Measurements from ENCODE around the gene WDR41.
A peak's percentile ranks its signal among the peaks of the same experiment; 100 is the strongest.
"Not testable (repeated sequence)": the region's sequence is repeated elsewhere in the genome, so short reads cannot be mapped to it uniquely, and the experiment has no call there.

Gene WDR41, protein sequence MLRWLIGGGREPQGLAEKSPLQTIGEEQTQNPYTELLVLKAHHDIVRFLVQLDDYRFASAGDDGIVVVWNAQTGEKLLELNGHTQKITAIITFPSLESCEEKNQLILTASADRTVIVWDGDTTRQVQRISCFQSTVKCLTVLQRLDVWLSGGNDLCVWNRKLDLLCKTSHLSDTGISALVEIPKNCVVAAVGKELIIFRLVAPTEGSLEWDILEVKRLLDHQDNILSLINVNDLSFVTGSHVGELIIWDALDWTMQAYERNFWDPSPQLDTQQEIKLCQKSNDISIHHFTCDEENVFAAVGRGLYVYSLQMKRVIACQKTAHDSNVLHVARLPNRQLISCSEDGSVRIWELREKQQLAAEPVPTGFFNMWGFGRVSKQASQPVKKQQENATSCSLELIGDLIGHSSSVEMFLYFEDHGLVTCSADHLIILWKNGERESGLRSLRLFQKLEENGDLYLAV

DNA sequence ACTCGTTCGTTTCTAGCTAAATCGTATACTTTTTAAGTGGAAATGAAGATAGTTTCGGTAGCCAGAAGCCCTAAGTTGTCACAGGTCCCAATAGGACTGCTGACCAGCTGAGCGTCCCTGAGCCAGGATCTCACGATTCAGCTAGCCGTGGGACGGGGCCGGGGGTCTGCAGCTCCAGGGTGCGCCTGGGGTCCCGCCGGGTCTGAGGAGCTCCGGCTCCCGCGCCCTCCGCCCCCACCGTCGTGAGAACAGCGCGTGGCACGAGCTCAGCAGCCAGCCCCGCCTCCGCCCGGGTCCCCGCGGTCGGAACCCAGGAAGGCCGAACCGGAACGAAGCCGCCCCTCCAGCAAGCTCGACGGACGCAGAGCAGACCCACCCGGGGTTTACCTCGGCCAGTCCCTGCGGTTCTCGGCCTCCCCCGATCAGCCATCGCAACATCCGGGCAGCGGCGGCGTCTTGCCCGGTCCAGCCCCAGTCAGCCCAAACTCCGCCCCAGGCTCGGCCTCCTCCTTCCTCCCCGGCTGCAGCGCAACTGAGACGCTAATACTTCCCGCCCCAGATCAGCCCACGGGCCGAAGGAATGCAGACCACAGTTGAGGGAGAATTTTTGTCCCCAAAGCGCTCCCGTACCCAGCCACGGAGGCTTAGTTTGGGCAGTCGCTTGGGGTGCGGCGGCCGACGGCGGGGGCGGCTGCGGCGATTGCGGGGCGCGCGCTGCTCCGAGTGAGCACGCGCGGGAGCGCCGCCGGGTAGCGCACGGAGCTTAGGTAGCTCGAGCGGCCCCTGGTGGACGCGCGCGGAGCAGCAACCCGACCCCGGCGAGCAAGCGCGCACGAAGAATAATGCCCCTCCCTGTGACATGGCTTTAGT, at the start of gene WDR41:
TSS of gene WDR41 (minus strand) at position 534 of the 870 bp plus-strand sequence. CDS start at position 438, 96 bp downstream.
- peak; percentile 94 for DNase-seq (ENCODE audit: low read depth)

DNA sequence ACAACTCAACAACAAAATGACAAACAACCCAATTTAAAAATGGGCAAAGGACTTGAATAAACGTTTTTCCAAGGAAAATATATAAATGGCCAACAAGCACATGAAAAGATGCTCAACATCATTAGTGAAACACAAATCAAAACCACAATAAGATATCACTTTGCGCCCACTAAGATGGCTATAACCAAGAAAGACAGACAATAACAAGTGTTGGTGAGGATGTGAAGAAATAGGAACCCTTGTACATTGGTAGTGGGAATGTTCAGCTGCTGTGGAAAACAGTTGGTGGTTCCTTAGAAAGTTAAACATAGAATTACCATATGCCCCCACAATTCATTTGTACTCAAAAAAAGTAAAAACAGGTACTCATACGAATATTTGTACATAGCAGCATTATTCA, 39.2 kb upstream of the WDR41 start:
- no peak for DNase-seq (ENCODE audit: low read depth)

DNA sequence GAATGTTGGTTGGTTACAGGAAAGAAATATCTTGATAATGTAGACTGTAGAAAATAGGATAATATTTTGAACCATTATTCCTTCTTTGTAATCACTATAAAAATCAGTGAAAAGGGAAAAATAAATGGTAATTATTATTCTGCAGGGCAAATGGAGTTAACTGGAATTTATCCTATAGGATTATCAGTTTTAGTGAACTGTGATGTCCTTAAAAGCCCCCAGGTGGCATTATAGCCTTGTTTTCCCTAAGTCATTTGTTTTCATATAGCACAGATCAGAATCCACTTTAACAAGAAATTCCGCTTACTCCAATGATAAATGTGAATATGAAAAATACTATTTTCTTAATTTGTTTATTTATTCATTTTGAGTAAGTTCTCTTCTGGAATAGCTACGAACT, 26.2 kb upstream of the WDR41 start:
- no peak for DNase-seq (ENCODE audit: low read depth)

DNA sequence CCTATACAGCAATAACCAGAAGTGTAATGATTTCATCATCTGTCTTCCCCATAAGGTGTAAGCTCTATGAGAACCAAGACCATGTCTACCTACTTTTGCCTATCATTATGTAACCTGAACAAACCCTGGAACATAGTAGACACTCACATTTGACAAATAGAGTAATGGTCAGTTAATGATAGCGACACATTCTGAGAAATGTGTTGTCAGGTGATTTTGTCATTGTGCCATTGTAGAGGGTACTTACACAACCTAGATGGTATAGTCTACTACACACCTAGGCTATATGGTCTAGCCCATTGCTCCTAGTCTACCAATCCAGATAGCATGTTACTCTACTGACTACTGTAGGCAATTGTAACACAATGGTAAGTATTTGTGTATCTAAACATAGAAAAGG, 22.3 kb upstream of the WDR41 start:
- DNase-seq (ENCODE audit: low read depth) = no peak

DNA sequence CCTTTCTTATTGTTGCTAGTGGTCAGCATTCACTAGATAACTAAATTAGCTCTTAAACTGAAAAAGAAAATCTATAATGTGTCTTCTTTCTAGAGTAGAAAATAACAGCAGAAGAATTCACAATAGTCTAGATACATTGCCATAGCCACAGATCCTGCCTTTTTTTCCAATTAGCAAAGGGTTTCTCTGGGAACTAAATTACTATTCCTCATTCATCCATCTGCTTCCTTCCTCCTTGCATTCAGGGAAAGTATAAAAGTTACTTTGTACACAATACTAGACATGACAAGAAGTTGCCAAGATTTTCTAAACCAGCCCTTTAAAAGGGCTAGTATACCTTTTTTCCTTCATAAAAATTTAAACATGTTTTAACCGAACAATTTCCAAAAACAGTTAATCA, 21.2 kb upstream of the WDR41 start:
- no peak for DNase-seq (ENCODE audit: low read depth)

DNA sequence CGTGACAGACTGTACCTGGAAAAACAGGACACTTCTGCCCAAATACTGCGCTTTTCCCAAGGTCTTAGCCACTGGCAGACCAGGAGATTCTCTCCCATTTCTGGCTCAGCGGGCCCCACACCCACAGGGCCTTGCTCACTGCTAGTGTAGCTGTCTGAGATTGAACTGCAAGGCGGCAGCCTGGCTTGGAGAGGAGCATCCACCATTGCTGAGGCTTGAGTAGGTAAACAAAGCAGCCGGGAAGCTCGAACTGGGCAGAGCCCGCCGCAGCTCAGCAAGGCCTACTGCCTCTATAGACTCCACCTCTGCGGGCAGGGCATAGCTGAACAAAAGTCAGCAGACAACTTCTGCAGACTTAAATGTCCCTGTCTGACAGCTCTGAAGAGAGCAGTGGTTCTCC, 9.0 kb upstream of the WDR41 start:
- DNase-seq (ENCODE audit: low read depth) = not testable (repeated sequence)

DNA sequence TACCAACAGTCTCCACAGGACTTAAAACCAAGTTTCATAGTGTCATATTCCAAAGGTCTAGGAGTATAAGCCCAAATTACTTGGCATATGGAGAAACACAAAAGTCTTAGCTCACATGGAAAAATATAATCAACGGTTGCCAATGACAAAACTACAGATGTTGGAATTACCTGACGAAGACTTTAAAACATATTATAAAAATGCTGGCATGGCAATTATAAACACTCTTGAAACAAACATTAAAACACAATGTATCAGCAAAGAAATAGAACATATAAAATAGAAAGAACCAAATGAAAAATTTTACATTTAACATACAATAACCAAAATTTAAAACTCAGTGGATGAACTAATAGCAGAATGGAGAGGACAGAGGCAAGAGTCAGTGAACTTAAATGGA, 7.9 kb upstream of the WDR41 start:
- DNase-seq (ENCODE audit: low read depth) = no peak

DNA sequence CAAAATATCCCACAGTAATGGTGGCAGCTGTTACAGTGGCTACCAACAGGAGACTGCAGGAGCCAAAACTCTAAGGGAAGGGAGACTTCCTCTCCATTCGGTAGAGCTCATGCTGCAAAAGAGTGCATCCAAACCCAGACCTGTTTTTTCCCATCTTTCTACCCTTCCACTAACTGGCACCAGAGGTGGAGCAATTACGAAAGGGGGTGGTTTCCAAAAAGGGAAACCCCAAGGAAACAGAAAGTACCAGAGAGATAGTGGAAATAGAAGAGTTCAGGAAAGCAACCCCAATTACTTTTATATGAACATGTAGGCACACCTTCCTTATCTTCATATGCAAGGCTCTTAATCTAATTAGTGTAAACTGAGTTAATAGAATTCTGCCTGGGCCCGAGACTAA, 7.3 kb upstream of the WDR41 start:
- DNase-seq (ENCODE audit: low read depth) = no peak

DNA sequence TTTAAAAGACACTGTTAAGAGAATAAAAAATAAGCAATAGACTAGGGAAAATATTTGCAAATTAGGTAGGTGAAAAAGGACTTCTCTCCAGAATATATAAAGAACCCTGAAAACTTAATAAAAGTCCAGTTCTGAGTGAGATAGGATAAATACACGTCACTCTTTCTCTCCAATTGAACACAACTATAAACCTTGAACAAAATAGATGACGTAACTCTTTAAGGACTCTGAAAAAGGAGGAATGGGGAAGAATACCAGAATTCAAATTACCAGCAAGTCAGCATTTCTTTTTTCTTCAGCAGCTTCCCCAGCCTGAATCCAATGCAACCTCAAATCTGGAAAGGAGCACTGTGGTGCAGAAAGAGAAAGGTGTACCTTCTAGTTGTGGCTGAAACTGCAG, 6.8 kb upstream of the WDR41 start:
- no peak for DNase-seq (ENCODE audit: low read depth)

DNA sequence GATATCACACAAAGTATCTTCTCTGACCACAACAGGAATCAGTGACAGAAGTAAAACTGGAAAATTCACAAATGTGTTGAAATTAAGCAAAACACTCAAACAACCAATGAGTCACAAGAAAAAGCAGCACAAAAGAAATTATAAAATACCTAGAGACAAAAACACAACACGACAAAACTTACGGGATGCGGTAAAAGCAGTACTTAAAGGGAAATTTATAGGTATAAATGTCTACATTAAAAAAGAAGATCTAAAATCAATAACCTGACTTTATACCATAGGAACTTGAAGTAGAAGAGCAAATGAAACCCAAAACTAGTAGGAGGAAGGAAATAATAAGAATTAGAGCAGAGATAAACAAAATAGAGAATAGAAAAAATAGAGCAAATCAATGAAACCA, 2.8 kb upstream of the WDR41 start:
- no peak for DNase-seq (ENCODE audit: low read depth)

DNA sequence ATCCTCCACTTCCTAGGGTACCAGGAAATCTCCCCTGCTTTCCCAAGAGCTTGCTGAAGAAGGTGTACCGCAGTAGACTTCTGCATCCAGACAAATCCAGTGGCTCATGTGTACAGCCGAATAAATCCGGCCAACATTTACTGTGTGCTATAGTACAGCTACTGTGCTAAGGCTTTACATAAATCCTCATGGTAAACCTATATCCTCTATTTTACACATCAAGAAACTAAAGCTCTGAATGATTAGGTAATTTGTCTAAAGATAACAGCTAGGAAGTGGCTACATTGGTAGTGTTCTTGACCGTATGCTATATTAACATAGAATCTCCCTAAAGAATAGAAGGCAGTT, 511 bp upstream of the WDR41 start:
- DNase-seq (ENCODE audit: low read depth) = no peak

DNA sequence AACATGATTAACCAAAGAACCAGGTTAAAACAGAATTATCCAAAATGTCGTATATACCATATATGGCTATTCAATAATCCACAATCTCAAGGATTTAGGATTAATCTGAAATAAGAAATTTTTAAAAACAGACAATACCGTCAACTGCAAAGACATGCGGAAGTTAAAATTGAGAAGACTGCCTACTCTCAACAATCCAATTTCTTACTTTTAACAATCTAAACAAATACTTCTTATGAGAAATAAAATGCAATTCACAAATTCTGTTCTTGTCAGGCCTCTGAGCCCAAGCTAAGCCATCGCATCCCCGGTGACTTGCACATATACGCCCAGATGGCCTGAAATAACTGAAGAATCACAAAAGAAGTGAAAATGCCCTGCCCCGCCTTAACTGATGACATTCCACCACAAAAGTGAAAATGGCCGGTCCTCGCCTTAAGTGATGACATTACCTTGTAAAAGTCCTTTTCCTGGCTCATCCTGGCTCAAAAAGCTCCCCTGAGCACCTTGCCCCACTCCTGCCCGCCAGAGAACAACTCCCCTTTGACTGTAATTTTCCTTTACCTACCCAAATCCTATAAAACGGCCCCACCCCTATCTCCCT, 1.3 kb downstream of the WDR41 start:
- peak; percentile 9 for DNase-seq (ENCODE audit: low read depth)

DNA sequence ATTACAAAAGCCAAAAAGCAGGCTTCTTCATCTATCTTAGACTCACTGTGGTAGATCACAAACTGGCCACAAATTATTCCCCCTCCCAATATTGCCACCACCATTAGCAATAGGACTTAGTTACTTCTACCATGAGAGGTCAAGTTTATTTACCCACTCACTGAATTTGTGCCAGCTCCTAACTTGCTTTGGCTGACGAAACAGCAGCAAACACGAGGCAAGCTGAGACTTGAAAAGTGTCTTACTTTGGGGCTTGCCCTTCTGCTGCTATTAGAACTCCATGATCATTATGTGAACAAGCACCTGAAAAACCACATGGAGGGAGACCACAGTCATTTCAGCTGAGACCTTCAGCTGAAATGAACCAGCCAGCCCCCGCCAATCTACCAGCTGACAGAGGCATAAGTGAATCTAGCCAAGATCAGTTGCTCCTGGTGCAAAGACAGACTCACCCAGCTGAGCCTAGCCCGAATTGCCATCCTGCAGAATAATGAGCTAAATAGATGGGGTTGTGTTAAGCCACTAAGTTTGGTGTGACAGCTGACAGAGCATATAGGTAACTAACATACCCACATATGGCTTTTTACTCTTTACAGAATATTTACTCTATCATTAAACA, 5.7 kb downstream of the WDR41 start:
- no peak for DNase-seq (ENCODE audit: low read depth)

DNA sequence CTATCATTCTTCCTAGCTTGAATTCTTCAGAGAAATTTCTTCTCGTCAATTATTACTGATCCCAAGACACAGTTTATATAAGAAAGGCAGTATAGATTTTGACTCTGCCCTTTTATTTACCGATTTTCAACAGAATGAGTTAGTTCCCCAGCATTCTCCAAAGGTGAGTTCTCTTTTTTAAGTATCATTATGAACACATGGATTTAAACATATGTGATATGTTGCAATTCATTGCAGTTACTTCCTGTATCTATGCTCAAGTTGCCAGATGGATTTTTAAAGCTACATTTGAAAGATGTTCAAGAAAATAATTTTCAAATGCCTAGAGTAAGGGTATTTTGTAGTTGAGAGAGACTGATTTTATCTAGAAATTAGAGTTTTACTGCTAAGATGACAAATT, 8.4 kb downstream of the WDR41 start:
- no peak for DNase-seq (ENCODE audit: low read depth)

DNA sequence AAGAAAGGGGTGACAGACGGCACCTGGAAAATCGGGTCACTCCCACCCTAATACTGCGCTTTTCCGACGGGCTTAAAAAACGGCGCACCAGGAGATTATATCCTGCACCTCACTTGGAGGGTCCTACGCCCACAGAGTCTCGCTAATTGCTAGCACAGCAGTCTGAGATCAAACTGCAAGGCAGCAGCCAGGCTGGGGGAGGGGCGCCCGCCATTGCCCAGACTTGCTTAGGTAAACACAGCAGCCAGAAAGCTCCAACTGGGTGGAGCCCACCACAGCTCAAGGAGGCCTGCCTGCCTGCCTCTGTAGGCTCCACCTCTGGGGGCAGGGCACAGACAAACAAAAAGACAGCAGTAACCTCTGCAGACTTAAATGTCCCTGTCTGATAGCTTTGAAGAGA, 17.1 kb downstream of the WDR41 start:
- DNase-seq (ENCODE audit: low read depth) = not testable (repeated sequence)

DNA sequence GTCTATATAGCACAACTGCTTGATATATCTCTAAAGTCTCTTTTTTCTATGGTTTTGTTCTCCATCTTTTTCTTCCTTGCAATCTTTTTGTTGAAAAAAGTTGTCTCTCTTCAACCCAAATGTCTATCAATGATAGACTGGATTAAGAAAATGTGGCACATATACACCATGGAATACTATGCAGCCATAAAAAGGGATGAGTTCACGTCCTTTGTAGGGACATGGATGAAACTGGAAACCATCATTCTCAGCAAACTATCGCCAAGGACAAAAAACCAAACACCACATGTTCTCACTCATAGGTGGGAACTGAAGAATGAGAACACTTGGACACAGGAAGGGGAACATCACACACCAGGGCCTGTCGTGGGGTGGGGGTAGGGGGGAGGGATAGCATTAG, 23.2 kb downstream of the WDR41 start:
- not testable (repeated sequence) for DNase-seq (ENCODE audit: low read depth)

DNA sequence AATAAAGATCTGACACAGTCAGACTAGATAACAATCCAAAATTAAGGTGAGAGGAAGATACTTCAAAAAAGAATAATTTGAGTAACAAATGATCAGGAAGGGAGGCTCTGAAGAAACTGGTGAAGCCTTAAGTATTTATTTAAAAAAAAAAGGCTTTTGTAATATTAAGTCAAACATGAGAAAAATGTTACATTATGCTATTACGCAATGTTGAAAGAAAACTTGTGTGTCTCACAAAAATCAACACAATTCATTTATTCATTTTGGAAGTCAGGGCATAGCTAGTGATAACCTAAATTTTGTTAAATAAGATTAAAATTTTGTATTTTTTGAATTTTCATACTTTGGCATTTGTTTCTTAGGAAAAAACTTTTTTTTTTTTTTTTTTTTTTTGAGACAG, 28.2 kb downstream of the WDR41 start:
- no peak for DNase-seq (ENCODE audit: low read depth)

DNA sequence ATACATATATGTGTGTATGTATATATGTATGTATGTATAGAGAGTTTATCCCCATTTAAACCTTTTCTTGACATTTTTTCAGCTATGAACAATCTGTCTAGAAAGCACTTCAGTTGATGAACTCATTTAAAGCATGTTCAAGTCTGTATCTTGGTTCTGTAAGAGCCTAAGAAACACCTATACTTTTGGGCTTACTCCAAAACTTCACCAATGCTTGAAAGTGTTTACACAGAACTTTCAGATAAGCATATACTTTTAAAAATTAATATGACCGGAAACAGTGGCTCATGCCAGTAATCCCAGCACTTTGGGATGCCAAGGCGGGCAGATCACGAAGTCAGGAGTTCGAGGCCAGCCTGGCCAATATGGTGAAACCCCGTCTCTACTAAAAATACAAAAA, 30.8 kb downstream of the WDR41 start:
- DNase-seq (ENCODE audit: low read depth) = no peak

DNA sequence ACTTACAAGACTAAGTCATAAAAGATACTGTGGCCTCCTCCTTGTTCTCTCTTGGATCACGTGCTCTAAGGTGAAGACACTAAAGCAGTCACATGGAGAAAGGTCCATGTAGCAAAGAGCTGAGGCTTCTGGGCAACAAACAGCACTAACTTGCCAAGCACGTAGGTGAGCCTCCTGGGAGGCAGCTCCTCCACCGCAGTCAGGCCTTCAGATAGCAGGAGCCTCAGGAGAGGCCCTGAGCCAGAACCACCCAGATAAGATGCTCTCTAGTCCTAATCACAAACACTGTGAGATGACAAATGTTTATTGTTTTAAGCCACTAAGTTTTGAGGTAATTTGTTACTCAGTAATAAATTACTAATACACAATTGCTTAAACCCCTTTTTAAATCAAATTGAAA, 38.0 kb downstream of the WDR41 start:
- no peak for DNase-seq (ENCODE audit: low read depth)

DNA sequence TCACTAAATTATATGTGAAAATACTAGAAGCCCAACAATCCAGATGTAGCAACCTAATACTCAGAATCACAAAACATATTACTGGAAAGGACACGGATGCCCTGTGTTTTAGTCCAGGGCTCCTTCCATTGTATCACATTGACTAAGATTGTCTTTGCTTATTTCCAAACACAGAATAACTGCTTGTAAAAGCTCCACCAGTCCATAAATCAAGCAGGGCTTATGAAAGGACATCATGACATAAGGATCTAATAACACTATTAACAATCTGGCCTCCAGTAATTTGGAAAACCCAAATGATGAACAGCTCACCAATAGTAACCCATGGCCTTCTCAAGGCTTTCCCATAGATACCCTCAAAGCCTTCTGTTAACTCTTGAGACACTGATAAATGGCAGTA, 39.8 kb downstream of the WDR41 start:
- DNase-seq (ENCODE audit: low read depth) = no peak

DNA sequence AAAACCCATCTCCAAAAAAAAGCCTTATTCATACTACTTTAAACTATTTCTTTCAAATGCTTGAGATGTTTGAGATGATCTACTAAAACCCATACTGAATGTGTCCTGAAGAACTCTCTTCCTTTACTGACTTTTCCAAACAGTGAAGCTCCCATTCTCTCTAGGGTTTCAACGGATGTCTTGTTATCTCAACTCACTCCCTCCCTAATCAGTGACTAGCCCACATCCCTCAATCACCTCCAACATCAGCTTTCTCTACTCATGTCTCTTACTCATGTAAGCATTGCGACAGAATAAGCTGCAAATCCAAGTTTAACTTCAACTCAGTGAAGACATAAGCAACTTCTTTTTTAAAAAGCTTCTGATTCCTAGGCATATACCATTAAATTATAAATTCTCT, 42.1 kb downstream of the WDR41 start:
- DNase-seq (ENCODE audit: low read depth) = no peak

DNA sequence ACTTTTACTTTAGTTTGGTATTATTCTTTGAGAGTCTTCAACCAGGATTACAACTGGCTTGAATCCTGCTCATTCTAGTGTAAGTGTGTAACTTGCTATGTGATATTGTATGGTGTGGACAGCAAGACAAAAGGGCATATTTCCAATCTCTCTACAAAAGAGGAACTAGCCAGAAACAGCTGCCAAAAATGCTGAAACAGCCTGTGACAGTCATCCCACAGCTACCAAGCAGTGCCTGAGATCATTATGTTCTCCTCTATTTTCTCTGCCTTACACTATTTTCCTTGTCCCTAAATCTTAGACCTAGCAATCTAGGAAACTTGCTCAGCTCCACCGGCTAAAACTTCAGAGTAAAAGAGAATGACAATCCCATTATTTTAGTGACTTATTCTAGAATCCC, 42.8 kb downstream of the WDR41 start:
- no peak for DNase-seq (ENCODE audit: low read depth)

DNA sequence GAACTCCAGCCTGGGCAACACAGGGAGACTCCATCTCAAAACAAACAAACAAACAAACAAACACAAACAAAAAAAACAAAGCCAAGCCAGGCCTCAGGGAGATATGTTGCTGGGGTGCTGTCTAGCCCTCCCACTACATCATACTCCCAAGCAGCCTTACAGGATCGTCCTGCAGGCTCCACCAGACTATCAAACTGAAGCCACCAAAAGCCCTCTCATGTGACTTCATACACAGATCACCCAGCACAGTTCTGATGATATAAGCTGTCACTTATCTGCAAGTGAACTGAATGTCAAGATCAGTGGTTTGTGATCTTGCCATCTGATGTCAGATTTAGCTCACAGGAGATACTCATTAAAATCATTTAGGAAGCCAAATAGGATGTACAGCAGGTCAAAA, 43.3 kb downstream of the WDR41 start:
- no peak for DNase-seq (ENCODE audit: low read depth)
